Aorta (tissue), 5 donors: ENCODE measurements around the gene ACSF3. TPM values are rescaled to one million over a fixed set of nuclear protein-coding genes. Genes with fewer than 3 reads are reported as not detected.
"Not testable (repeated sequence)": the region's sequence is repeated elsewhere in the genome, so short reads cannot be mapped to it uniquely, and the experiment has no call there.

Experiments used
- ATAC-seq: fragments of 200-7000 bp; cut with Tn5 transposase; one replicate; pipeline ENCODE4 v1.9.1; 2022; ENCODE audit warnings: moderate library complexity; ENCODE audit not compliant: low FRiP score
- DNase-seq, 2 donors: peaks; one replicate each; pipeline ENCODE4 v3.0.0-alpha.2; 2020
- H3K27ac ChIP-seq, 2 donors: one replicate each; pipeline ENCODE4 v1.5.1; 2013; ENCODE audit warnings: low read length in 2 of 2, mild to moderate bottlenecking in 2 of 2, moderate library complexity in 2 of 2, control low read depth in 1 of 2, inconsistent platforms in 1 of 2, low read depth in 1 of 2
- H3K27me3 ChIP-seq, 2 donors: one replicate each; pipeline ENCODE4 v1.6.1; 2013; ENCODE audit warnings: control low read depth in 1 of 2, low read length in 1 of 2, mild to moderate bottlenecking in 1 of 2, moderate library complexity in 1 of 2; ENCODE audit not compliant: insufficient read depth in 2 of 2, control insufficient read depth in 1 of 2
- H3K36me3 ChIP-seq, 2 donors: one replicate each; pipeline ENCODE4 v1.6.1; 2013; ENCODE audit warnings: control low read depth in 1 of 2, low read length in 1 of 2, mild to moderate bottlenecking in 1 of 2; ENCODE audit not compliant: insufficient read depth in 2 of 2, control insufficient read depth in 1 of 2
- H3K4me1 ChIP-seq, 2 donors: one replicate each; pipeline ENCODE4 v1.6.1; 2013; ENCODE audit warnings: low read length in 2 of 2, control low read depth in 1 of 2, mild to moderate bottlenecking in 1 of 2, moderate library complexity in 1 of 2; ENCODE audit not compliant: insufficient read depth in 2 of 2, control insufficient read depth in 1 of 2
- H3K4me3 ChIP-seq, 2 donors: one replicate each; pipeline ENCODE4 v1.5.1; 2013; ENCODE audit warnings: low read length in 2 of 2, control low read depth in 1 of 2, mild to moderate bottlenecking in 1 of 2
- H3K9me3 ChIP-seq: one replicate; pipeline ENCODE4 v1.6.1; 2013; ENCODE audit warnings: mild to moderate bottlenecking, low read length; ENCODE audit not compliant: control insufficient read depth
- WGBS, 2 donors: extraction: QIAGEN DNeasy Blood & Tissue Kit; methylation state at CpG; one replicate each; pipeline ENCODE4 v1.1.7; 2013; 5-methylcytosine and 5-hydroxymethylcytosine counted together
- intact Hi-C, 2 donors: fragments of 100-400 bp; cut with DNase I; formaldehyde crosslinking; loops; one replicate each; pipeline versions ENCODE4 v1.14.2 to v1.15.0; 2022
- polyA plus RNA-seq, 2 donors: library from polyadenylated mRNA; stranded (reverse); fragments of 200-250 nt; gene quantifications; one replicate each; pipeline ENCODE4 v1.2.3, GENCODE V29; 2013
- total RNA-seq, 2 donors: library from RNA; stranded (reverse); fragmentation: NEBNext Ultra II Directional; extraction: Animal tissue kit (Norgen Biotek cat#: 25700); gene quantifications; one replicate each; pipeline ENCODE4 v1.2.1, GENCODE V29; 2021
- donor health status: healthy with polysubstance abuse.
- donor health status: Bipolar disorder and iron deficiency.
- donor health status: DM: no; HTN: no; CAD: no.
- donor health status: DM: no; HTN: no; CAD: no.
- donor health status: DM: yes; HTN: yes; CAD: no.

ACSF3 gene
- total and polyA plus RNA-seq, 4 donors, result 19.3 to 48.4 (median 26.6) TPM

GRCh38 chr16:89084814-89085612, 8.6 kb upstream of the ACSF3 start:
- intact Hi-C loops, result no loop called here
- WGBS, 2 donors, result 55 to 64% methylated on average over 28 of the region's 28 CpGs
- Histone ChIP-seq H3K4me1 (no peaks in the 10 kb centered on the region), H3K4me3 (no peak overlapping the region), H3K27ac (no peak overlapping the region), H3K36me3 (no peaks in the 10 kb centered on the region), H3K9me3 (no peaks in the 10 kb centered on the region), H3K27me3 (no peaks in the 10 kb centered on the region)
- ATAC-seq (no peak), DNase-seq (no peak)

- no peak for DNase-seq
- intact Hi-C loops, result no loop called here
- H3K4me3 ChIP-seq, result no peak overlapping the region
- no peak overlapping the region for H3K27ac ChIP-seq
- no peak for ATAC-seq
- WGBS, 2 donors, result 74 to 77% methylated on average over 9 of the region's 9 CpGs
- no peaks in the 10 kb centered on the region for H3K36me3 ChIP-seq
- no peaks in the 10 kb centered on the region for H3K4me1 ChIP-seq
- H3K27me3 ChIP-seq, result no peaks in the 10 kb centered on the region
- H3K9me3 ChIP-seq, result no peaks in the 10 kb centered on the region
These were observed 7.9 kb upstream of the ACSF3 start for GRCh38 chr16:89085755-89086154.

- Histone ChIP-seq H3K4me3 (no peak overlapping the region), H3K36me3 (no peaks in the 10 kb centered on the region), H3K27ac (no peak overlapping the region), H3K4me1 (no peaks in the 10 kb centered on the region), H3K9me3 (no peaks in the 10 kb centered on the region), H3K27me3 (no peaks in the 10 kb centered on the region)
- WGBS, 2 donors, result 45 to 49% methylated on average over 15 of the region's 15 CpGs
- intact Hi-C loops, result no loop called here
- DNase-seq (no peak), ATAC-seq (no peak)
These were observed 5.6 kb upstream of the ACSF3 start for GRCh38 chr16:89087922-89088497.

GRCh38 chr16:89089120-89089519, 4.5 kb upstream of the ACSF3 start:
- Histone ChIP-seq H3K9me3 (no peaks in the 10 kb centered on the region), H3K36me3 (no peaks in the 10 kb centered on the region), H3K27ac (no peak overlapping the region), H3K27me3 (no peaks in the 10 kb centered on the region), H3K4me3 (no peak overlapping the region), H3K4me1 (no peaks in the 10 kb centered on the region)
- intact Hi-C loops, result no loop called here
- no peak for DNase-seq
- 10 to 15% methylated on average over 12 to 13 of the region's 13 CpGs for WGBS, 2 donors
- no peak for ATAC-seq

GRCh38 chr16:89090182-89090630, 3.4 kb upstream of the ACSF3 start:
- Histone ChIP-seq H3K36me3 (no peaks in the 10 kb centered on the region), H3K4me1 (peaks cover 0 to 3% of the 10 kb centered on the region in 2 donors), H3K4me3 (no peak overlapping the region), H3K27ac (no peak overlapping the region), H3K27me3 (no peaks in the 10 kb centered on the region), H3K9me3 (no peaks in the 10 kb centered on the region)
- no peak for DNase-seq
- WGBS, 2 donors, result 60 to 62% methylated on average over 16 of the region's 16 CpGs
- no peak for ATAC-seq
- intact Hi-C loops, result loop anchor here in 1 of 2 donors (10.0 kb wide), 1 partner anchor 125 kb away; the partner anchor contains the start of gene ZNF778

GRCh38 chr16:89090669-89091426, 2.8 kb upstream of the ACSF3 start:
- Histone ChIP-seq H3K9me3 (no peaks in the 10 kb centered on the region), H3K4me3 (no peak overlapping the region), H3K27ac (no peak overlapping the region), H3K4me1 (peaks cover 0 to 3% of the 10 kb centered on the region in 2 donors), H3K27me3 (no peaks in the 10 kb centered on the region), H3K36me3 (no peaks in the 10 kb centered on the region)
- DNase-seq, result no peak
- WGBS, 2 donors, result 66 to 74% methylated on average over 17 of the region's 17 CpGs
- no peak for ATAC-seq
- intact Hi-C loops, result loop anchor here in 1 of 2 donors (10.0 kb wide), 1 partner anchor 124 kb away; the partner anchor contains the start of gene ZNF778

GRCh38 chr16:89092013-89092412, 1.6 kb upstream of the ACSF3 start:
- no peaks in the 10 kb centered on the region for H3K36me3 ChIP-seq
- intact Hi-C loops, result loop anchor here in 1 of 2 donors (10.0 kb wide), 1 partner anchor 123 kb away; the partner anchor contains the start of gene ZNF778
- 63 to 86% methylated on average over 7 of the region's 7 CpGs for WGBS, 2 donors

GRCh38 chr16:89093252-89093601, 425 bp upstream of the ACSF3 start:
- H3K27ac ChIP-seq, H3K36me3 ChIP-seq, DNase-seq, ATAC-seq, H3K4me1 ChIP-seq, H3K27me3 ChIP-seq, H3K9me3 ChIP-seq: not testable (repeated sequence)
- intact Hi-C loops, result loop anchor here in 1 of 2 donors (10.0 kb wide), 1 partner anchor 122 kb away; the partner anchor contains the start of gene ZNF778
- 61 to 64% methylated on average over 15 of the region's 15 CpGs for WGBS, 2 donors
- H3K4me3 ChIP-seq, result peak overlapping the region; percentile 73 to 95

More at GRCh38 chr16:89092013-89092412, 1.6 kb upstream of the ACSF3 start:
- Histone ChIP-seq H3K27me3 (no peaks in the 10 kb centered on the region), H3K4me1 (peaks cover 0 to 3% of the 10 kb centered on the region in 2 donors), H3K9me3 (no peaks in the 10 kb centered on the region), H3K4me3 (no peak overlapping the region), H3K27ac (no peak overlapping the region)
- no peak for ATAC-seq
- no peak for DNase-seq
